Measurements from ENCODE around the gene KCP.

The KCP gene

GRCh38 chr7:128852537-128853254 lies 57.8 kb downstream of the KCP start:
- no peak for DNase-seq

- DNase-seq: no peak
Observed at GRCh38 chr7:128849804-128850490, 60.6 kb downstream of the KCP start.

- no peak for DNase-seq
Observed at GRCh38 chr7:128849156-128849515, 61.4 kb downstream of the KCP start.

- no peak for DNase-seq
Observed at GRCh38 chr7:128848289-128849155, 62.0 kb downstream of the KCP start.

GRCh38 chr7:128847721-128848211 lies 62.7 kb downstream of the KCP start:
- no peak for DNase-seq

GRCh38 chr7:128846781-128847444 lies 63.6 kb downstream of the KCP start:
- no peak for DNase-seq

GRCh38 chr7:128845987-128846386 lies 64.5 kb downstream of the KCP start:
- DNase-seq: no peak

GRCh38 chr7:128845475-128845874 lies 65.0 kb downstream of the KCP start:
- no peak for DNase-seq

- DNase-seq: no peak
Observed at GRCh38 chr7:128844777-128845311, 65.7 kb downstream of the KCP start.

- DNase-seq: no peak
Observed at GRCh38 chr7:128843938-128844621, 66.4 kb downstream of the KCP start.

GRCh38 chr7:128842674-128843641 lies 67.6 kb downstream of the KCP start:
- no peak for DNase-seq

- DNase-seq: peak; percentile 58 to 65
Observed at GRCh38 chr7:128841921-128842673, 68.4 kb downstream of the KCP start.

GRCh38 chr7:128841171-128841690 lies 69.3 kb downstream of the KCP start:
- no peak for DNase-seq

GRCh38 chr7:128840326-128841170 lies 70.0 kb downstream of the KCP start:
- no peak for DNase-seq

GRCh38 chr7:128839751-128840177 lies 70.7 kb downstream of the KCP start:
- no peak for DNase-seq

GRCh38 chr7:128838981-128839731 lies 71.4 kb downstream of the KCP start:
- DNase-seq: no peak

- DNase-seq: no peak
Observed at GRCh38 chr7:128838109-128838779, 72.3 kb downstream of the KCP start.

All from stimulated activated CD4-positive, alpha-beta T cell treated with anti-CD3 and anti-CD28 coated beads, Interleukin-2, amount 100 ng/mL, for 48 hours (primary cell).